Activated B cell treated with CpG ODN at 0.5 μM for 24 hours (primary cell): ENCODE data around the gene SLC14A1. TPM values are rescaled to one million over a fixed set of nuclear protein-coding genes. Genes with fewer than 3 reads are reported as not detected.

Experiments
- ATAC-seq: fragments of 200-7000 bp; cut with Tn5 transposase; one replicate; pipeline ENCODE4 v1.10.0; 2021; ENCODE audit warnings: low read depth, mild to moderate bottlenecking, moderate library complexity
- CTCF ChIA-PET: fragments of 350-600 bp; sonication (Branson Sonifier 250); formaldehyde crosslinking; loops from one replicate; lab custom pipeline; 2021; ENCODE audit warnings: antibody characterized with exemption; lab: Charles Lee
- POLR2A ChIA-PET: fragments of 350-600 bp; sonication (Branson Sonifier 250); formaldehyde crosslinking; loops from one replicate; lab custom pipeline; 2021; ENCODE audit warnings: antibody characterized with exemption; lab: Charles Lee
- DNase-seq: peaks from one replicate; pipeline ENCODE4 v3.0.0; 2022
- H3K27ac Mint-ChIP-seq: one replicate; pipeline ENCODE4 v1.8.0; 2020; ENCODE audit warnings: mixed read lengths
- H3K27me3 Mint-ChIP-seq: one replicate; pipeline ENCODE4 v1.8.0; 2021; ENCODE audit warnings: mixed read lengths
- H3K36me3 Mint-ChIP-seq: one replicate; pipeline ENCODE4 v1.8.0; 2021; ENCODE audit warnings: low read depth, mixed read lengths
- H3K4me1 Mint-ChIP-seq: one replicate; pipeline ENCODE4 v1.8.0; 2021; ENCODE audit warnings: mixed read lengths
- H3K4me3 Mint-ChIP-seq: one replicate; pipeline ENCODE4 v1.8.0; 2020; ENCODE audit warnings: mild to moderate bottlenecking, mixed read lengths
- H3K9me3 Mint-ChIP-seq: one replicate; pipeline ENCODE4 v1.8.0; 2020; ENCODE audit warnings: mixed read lengths
- intact Hi-C: fragments of 100-400 bp; cut with micrococcal nuclease; formaldehyde crosslinking; loops from one replicate; pipeline ENCODE4 v1.15.1; 2024
- total RNA-seq: library from RNA; stranded (reverse); gene quantifications from 2 replicates; pipeline ENCODE4 v1.2.3, GENCODE V29; 2022
- TF ChIP-seq, protein P1 (sequence below): fragments of 200-600 bp; IDR thresholded peaks from one replicate; pipeline ENCODE4 v1.8.0; 2022; ENCODE audit warnings: antibody characterized with exemption, mild to moderate bottlenecking

The SLC14A1 gene
- 1.2 and 2.0 TPM in 2 replicates for total RNA-seq

DNA sequence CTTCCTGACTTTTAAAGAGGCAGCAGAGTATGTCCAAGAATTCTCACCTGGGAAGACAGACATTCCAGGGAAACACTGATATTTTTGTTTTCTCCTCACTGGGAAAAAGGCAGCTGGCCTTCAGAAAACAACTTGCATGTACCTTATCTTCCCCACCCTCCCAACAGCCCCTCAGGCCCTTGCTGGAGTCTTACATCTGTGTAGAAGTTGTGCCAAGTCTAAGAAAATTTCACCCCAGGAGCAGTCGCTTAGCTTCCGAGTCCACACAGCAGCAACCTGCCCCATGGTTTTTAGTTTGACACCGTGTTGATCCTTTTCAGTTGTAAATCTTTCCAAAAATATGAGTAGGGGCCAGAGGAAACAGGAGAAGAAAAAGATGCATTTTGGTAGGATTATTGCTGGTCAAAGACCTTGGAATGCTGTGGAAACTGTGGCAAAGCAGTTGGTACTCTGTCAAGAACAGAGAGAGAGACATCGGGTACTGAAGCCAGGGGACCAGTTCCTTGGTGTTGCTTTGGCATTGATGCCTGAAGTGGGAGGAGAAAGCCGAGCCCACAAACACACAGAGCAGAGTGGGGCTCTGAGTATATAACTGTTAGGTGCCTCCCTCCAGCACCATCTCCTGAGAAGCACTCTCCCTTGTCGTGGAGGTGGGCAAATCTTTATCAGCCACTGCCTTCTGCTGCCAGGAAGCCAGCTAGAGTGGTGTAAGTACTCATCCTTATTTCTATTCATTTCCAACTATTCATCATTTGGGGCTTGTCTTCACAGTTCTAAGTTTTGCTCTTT, at the start of gene SLC14A1:
SLC14A1 (plus strand) TSS at position 615 of the 789 bp plus-strand sequence. CDS start 6,140 bp downstream, outside the sequence.
- no peak within 1 kb of the TSS for H3K4me3 Mint-ChIP-seq
- no peaks in the 10 kb centered on the region for H3K4me1 Mint-ChIP-seq
- H3K27ac Mint-ChIP-seq: no peak within 1 kb of the TSS
- intact Hi-C loops: loop anchor here (1.0 to 2.0 kb wide), 4 partner anchors 37 to 187 kb away; no protein-coding TSS in a partner anchor
- H3K27me3 Mint-ChIP-seq: peaks cover 8% of the 10 kb centered on the region
- no peaks in the 10 kb centered on the region for H3K9me3 Mint-ChIP-seq
- DNase-seq (no peak), ATAC-seq (no peak)
- ChIA-PET POLR2A (no interaction called here), CTCF (interaction anchor here (1.0 to 4.1 kb wide), 7 partner anchors 12 to 156 kb away, joined by 3 to 54 read pairs (median 5); no protein-coding TSS in a partner anchor)
- TF ChIP-seq, protein P1, sequence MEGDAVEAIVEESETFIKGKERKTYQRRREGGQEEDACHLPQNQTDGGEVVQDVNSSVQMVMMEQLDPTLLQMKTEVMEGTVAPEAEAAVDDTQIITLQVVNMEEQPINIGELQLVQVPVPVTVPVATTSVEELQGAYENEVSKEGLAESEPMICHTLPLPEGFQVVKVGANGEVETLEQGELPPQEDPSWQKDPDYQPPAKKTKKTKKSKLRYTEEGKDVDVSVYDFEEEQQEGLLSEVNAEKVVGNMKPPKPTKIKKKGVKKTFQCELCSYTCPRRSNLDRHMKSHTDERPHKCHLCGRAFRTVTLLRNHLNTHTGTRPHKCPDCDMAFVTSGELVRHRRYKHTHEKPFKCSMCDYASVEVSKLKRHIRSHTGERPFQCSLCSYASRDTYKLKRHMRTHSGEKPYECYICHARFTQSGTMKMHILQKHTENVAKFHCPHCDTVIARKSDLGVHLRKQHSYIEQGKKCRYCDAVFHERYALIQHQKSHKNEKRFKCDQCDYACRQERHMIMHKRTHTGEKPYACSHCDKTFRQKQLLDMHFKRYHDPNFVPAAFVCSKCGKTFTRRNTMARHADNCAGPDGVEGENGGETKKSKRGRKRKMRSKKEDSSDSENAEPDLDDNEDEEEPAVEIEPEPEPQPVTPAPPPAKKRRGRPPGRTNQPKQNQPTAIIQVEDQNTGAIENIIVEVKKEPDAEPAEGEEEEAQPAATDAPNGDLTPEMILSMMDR: no peak
- H3K36me3 Mint-ChIP-seq: no peaks in the 10 kb centered on the region

- Mint-ChIP-seq H3K4me1 (no peaks in the 10 kb centered on the region), H3K27ac (no peak overlapping the region), H3K27me3 (no peaks in the 10 kb centered on the region), H3K36me3 (no peaks in the 10 kb centered on the region), H3K9me3 (no peaks in the 10 kb centered on the region), H3K4me3 (no peak overlapping the region)
- ChIA-PET CTCF (interaction anchor here (1.4 to 1.5 kb wide), 2 partner anchors 10 to 11 kb away, joined by 4 to 5 read pairs; no protein-coding TSS in a partner anchor), POLR2A (no interaction called here)
- intact Hi-C loops: no loop called here
- ATAC-seq (no peak), DNase-seq (no peak)
- TF ChIP-seq, protein P1: no peak
These were observed 46.6 kb upstream of the SLC14A1 start for GRCh38 chr18:45677276-45677807.

DNA sequence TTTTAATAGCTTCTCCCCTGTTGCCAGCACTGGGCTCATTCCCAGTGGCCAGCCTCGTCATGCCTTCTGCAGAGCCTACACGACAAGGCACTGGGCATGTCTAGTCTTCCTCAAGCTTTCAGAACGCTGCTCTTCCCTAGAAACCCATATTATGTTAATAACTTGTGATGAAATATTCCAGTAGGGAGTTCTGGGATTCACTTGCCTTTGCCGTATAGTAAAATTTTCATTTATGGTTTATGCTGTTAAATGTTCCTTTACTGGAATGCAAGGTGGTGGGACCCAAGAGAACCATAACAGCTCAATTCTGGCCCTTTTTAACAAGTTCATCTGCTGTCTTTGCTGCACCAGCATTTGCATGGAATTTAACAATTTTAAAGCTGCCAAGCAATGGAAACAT, 45.5 kb upstream of the SLC14A1 start:
- no peaks in the 10 kb centered on the region for H3K9me3 Mint-ChIP-seq
- DNase-seq (no peak), ATAC-seq (no peak)
- ChIA-PET CTCF (interaction anchor here (1.4 to 1.5 kb wide), 2 partner anchors 9 to 13 kb away, joined by 4 to 5 read pairs; no protein-coding TSS in a partner anchor), POLR2A (no interaction called here)
- H3K4me3 Mint-ChIP-seq: no peak overlapping the region
- no peak overlapping the region for H3K27ac Mint-ChIP-seq
- H3K27me3 Mint-ChIP-seq: no peaks in the 10 kb centered on the region
- intact Hi-C loops: no loop called here
- H3K4me1 Mint-ChIP-seq: no peaks in the 10 kb centered on the region
- H3K36me3 Mint-ChIP-seq: no peaks in the 10 kb centered on the region
- TF ChIP-seq, protein P1: no peak

DNA sequence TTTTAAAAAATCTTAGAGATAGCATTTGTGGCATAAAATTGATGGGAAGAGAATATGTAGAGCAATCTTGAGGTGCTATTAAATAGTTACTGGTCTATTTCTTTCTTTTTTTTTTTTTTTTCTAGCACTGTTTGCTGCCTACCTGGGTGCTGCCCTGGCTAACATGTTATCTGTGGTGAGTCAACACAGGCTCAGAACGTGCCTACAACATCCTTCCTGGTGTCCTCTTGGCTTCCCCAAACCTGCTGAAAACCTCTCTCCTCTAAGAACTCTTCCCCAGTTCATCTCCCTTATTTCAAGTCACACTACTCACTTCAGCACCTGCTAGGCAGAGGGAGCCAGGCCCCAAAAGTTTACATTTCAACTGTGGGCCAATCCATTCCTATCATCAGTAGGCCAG, 45.1 kb upstream of the SLC14A1 start:
- ChIA-PET POLR2A (no interaction called here), CTCF (interaction anchor here (1.4 to 1.5 kb wide), 2 partner anchors 9 to 13 kb away, joined by 4 to 5 read pairs; no protein-coding TSS in a partner anchor)
- DNase-seq (no peak), ATAC-seq (no peak)
- intact Hi-C loops: no loop called here
- no peaks in the 10 kb centered on the region for H3K9me3 Mint-ChIP-seq
- TF ChIP-seq, protein P1: no peak
- no peak overlapping the region for H3K27ac Mint-ChIP-seq
- no peaks in the 10 kb centered on the region for H3K36me3 Mint-ChIP-seq
- H3K4me1 Mint-ChIP-seq: no peaks in the 10 kb centered on the region
- H3K27me3 Mint-ChIP-seq: no peaks in the 10 kb centered on the region
- no peak overlapping the region for H3K4me3 Mint-ChIP-seq

DNA sequence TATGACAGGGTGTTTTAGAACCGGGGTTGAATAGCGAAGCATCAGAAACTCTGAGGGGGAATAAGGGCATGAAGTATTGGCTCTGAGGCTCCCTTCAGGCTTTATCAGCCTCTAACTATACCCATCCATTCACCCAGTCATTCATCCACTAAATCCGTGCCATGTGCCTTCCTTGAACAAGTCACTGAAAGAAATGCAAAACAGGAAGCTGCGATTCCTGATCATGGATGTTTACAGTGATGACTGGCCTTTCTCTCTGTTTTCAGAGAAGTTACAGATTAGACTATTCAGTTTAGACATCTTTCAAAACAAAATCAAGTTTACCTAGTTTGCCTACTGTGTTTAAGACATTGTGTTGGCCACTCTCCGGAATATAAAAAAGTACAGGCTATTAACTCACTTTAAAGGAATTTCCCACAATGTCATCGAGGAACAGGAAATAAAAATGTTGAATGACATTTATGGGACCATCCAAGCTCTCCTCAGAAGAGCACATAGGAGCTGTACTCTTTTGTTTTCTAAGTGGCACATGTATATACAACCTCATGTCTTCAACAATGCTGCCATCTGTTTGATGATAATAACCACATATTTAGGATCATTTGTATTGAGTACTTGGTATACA, 43.8 kb upstream of the SLC14A1 start:
- H3K4me1 Mint-ChIP-seq: no peaks in the 10 kb centered on the region
- H3K27ac Mint-ChIP-seq: no peak overlapping the region
- no peaks in the 10 kb centered on the region for H3K9me3 Mint-ChIP-seq
- DNase-seq (no peak), ATAC-seq (no peak)
- H3K4me3 Mint-ChIP-seq: no peak overlapping the region
- intact Hi-C loops: loop anchor here (10.0 kb wide), 1 partner anchor 575 kb away; no protein-coding TSS in a partner anchor
- H3K27me3 Mint-ChIP-seq: no peaks in the 10 kb centered on the region
- ChIA-PET POLR2A (no interaction called here), CTCF (no interaction called here)
- no peaks in the 10 kb centered on the region for H3K36me3 Mint-ChIP-seq
- TF ChIP-seq, protein P1: no peak
